IPS DF 19.7 (cell line): Measurements from ENCODE around the gene ARID3A.

Source experiments
- DNase-seq: peaks from one replicate; pipeline ENCODE4 v3.0.0-alpha.2; 2013; ENCODE audit warnings: low read depth, low spot score

ARID3A gene

GRCh38 chr19:986083-986482, 60.2 kb downstream of the ARID3A start:
- DNase-seq = no peak

DNA sequence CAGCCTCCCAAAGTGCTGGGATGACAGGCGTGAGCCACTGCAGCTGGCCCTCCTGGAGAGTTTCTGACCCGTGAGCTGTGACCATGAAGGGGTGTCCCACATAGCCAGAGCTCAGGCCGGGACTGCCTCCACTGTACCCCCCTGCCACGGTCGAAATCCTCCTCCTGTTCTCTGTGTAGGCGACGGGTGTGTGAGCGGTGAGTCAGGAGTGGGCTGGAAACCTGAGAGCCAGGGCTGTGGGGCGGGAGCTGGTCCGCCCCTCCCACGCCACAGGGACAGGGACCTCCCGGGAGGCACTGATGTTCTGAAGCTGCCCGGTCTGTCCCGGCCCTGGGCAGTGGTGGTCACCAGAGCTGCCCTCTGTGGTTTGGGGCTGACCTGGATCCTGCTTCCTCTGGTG, 62.2 kb downstream of the ARID3A start:
- DNase-seq = no peak

DNA sequence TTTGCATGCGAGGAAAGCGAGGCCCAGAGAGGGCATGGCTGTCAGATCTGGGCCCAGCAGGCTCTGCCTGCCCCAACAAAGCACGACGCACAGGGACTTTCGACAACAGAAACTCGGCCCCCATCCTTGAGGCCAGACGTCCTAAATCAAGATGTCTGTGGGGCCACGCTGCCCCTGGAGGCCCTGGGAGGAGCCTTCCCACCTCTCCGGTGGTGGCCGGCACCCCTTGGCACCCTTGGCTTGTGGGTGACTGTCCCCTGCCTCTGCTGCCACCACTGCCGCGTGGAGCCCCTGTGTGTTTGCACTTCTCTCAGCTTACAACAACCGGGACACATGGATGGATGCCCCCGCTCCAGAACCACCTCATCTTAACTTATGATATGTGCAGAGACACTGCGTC, 62.7 kb downstream of the ARID3A start:
- no peak for DNase-seq

GRCh38 chr19:989381-990081, 63.7 kb downstream of the ARID3A start:
- DNase-seq = no peak

DNA sequence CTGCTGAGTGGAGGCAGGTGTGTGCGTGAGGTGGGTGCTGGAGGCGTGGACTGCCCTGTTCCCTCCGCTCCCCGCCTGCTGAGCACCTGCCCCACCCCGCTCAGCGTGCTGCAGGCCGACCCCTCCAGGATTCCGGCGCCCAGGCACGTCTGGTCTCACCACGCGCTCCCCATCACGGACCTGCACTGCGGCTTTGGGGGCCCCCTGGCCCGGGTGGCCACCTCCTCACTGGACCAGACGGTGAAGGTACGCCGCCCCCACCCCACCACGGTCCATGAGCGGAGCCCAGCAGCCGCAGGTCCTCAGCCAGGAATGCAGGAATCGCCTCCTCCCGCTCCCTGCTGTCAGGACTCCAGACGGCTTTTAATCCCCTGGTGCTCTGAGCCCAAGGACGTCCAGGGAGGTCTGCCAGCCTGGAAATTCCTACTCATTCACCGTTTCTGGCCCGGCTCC, 64.3 kb downstream of the ARID3A start:
- DNase-seq = no peak

DNA sequence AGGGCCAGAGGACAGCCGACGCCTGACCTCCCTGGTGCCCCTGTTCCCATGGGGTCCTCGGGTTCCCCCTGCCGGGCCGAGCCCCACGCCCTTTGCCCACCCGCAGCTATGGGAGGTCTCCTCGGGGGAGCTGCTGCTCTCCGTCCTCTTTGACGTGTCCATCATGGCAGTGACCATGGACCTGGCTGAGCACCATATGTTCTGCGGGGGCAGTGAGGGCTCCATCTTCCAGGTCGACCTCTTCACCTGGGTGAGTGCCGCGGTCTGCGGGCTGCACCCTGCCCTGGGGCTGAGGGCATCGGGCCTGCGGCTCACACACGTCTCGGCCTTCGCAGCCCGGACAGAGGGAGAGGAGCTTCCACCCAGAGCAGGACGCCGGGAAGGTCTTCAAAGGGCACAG, 64.9 kb downstream of the ARID3A start:
- DNase-seq = no peak

DNA sequence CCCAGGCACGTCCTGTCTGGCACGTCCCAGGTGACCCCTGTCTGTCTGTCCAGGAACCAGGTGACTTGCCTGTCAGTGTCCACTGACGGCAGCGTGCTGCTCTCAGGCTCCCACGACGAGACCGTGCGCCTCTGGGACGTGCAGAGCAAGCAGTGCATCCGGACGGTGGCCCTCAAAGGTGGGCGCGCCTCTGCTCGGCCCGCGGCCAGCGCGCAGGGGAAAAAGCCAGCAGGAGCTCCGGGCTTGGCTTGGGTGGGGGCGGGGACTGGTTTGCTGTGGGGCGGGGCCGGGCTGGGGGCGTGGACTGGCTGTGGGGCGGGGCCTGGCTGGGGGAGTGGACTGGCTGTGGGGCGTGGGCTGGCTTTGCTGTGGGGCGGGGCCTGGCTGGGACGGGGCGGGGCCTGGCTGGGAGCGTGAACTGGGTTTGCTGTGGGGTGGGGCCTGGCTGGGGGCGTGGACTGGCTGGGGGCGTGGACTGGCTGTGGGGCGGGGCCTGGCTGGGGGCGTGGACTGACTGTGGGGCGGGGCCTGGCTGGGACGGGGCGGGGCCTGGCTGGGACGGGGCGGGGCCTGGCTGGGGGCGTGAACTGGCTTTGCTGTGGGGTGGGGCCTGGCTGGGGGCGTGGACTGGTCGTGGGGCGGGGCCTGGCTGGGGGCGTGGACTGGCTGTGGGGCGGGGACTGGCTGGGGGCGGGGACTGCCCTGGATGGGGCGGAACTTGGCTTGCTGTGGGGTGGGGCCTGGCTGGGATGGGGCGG, 65.5 kb downstream of the ARID3A start:
- DNase-seq = no peak

DNA sequence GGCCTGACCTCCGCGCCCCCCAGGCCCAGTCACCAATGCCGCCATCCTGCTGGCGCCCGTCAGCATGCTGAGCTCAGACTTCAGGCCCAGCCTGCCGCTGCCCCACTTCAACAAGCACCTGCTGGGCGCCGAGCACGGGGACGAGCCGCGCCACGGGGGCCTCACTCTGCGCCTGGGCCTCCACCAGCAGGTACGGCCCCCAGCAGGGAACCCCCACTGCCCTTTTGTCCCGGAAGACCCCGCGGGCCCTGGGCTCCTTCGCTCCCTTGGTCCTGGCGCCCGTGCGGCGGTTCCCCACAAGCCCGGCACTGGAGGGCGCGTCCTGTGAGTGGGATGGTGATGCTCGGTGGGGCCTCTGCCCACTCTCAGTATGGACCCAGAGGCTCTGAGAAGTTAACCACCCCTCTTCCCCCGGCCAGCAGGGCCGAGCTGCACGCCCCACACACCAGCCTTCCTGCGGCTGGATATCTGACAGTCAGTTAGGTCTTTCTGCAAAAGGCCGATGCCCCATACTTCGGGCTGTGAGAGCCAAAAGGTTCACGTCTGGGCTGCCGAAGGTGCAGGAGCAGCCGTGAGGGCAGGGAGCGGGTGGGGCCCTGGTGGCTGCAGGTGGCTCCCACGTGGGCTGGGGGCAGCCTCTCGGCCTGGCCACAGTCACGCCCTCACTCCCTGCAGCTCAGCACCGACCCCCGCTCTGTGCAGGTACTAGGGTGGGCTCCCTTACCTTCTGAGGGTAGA, 66.3 kb downstream of the ARID3A start:
- no peak for DNase-seq

DNA sequence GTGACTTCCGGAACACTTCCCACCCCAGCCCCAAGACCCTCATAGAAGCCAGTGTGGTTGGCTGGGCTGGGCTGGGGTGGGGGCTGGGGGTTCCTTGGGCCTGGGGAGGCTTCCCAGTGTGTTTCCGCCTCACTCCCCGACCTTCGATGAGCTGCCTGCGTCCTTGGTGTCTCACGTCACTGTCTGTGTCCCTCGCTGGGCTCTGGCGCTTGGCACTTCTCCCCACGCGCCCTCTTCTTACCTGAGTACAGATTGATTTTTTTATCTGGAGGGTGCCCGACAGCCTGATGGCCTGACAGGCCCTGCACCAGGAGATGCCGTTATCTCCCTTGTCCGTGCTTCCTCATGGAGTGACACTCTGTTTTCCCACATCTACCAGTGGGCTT, 66.8 kb downstream of the ARID3A start:
- DNase-seq = no peak

- DNase-seq = no peak
Measured at GRCh38 chr19:993361-993830, 67.6 kb downstream of the ARID3A start.

DNA sequence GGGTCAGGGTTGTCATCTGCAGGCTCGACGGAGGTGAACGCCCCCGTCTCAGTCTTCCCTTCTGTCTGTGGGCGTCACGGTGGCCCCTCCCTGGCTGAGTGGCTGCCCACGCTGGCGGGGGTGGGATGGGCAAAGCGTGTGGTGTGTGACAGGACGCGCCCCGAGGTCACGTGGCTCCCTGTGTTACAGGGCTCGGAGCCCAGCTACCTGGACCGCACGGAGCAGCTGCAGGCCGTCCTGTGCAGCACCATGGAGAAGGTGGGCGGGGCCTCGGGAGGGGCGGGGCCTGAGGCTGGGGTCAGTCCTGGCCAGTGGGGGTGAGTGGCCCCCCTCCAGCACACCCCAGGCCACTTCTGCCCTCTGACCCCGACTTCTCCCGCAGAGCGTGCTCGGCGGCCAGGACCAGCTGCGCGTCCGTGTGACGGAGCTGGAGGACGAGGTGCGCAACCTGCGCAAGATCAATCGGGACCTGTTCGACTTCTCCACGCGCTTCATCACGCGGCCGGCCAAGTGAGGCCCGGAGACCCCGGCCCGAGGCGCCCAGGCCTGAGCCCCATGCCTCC, 68.1 kb downstream of the ARID3A start:
- DNase-seq = no peak

GRCh38 chr19:994516-994915, 68.7 kb downstream of the ARID3A start:
- DNase-seq = no peak

DNA sequence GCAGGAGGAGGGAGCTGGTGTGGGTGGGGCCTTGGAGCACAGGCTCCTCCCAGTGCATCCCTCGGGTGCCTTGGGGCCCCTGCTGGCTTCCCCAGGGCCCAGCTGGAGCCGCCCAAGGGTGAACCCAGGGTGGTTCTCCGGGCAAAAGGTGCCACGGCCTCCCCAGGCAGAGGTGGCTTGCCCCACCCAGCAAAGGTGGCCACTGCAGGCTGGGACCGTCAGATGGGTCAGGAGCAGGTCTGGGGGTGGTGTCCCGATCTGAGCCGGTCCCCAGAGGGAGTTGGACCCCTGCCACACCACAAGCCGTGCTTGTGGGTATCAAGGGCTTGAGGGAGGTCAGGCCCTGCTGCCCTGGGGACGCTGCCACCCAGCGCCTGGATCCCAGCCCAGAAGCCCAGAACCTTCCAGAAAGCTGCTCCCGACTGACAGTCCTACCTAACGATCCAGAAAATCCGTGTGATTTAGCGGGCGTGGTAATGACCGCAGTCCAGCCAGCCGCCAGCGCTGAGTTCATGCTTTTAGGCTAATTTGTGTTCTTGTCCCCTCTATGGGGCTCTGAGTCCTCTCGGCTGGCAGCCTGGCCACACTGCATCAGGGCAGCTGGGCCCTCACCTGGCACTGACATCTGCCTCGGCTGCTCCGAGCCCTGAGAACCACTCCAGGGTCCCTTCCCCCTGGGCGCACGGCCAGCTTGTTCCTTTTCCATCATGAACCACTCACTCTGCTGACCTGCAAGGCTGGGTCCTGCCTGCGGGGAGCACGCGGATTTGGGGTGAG, 69.4 kb downstream of the ARID3A start:
- no peak for DNase-seq

GRCh38 chr19:996051-996838, 70.4 kb downstream of the ARID3A start:
- DNase-seq = no peak

GRCh38 chr19:998064-998463, 72.2 kb downstream of the ARID3A start:
- no peak for DNase-seq

- DNase-seq = no peak
Measured at GRCh38 chr19:999379-999719, 73.5 kb downstream of the ARID3A start.

DNA sequence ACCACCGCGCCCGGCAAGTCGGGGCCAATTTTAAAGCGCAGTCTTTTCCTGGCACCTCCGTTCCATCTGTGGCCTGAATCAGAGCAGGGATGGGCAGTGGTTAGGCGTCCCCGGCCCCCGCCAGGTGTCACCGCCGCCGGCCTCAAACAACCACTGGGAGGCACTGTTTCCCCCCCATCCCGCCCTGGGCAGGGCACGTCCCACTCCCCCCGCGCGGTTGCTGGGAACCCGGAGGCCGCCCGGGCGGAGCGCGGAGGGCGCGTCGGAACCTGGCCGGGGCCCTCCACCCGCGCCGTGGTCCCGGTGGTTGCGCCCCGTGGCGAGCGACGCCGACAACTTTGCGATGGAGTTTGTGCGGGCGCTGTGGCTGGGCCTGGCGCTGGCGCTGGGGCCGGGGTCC, 74.3 kb downstream of the ARID3A start, which contains the start of gene GRIN3B:
TSS of gene GRIN3B (plus strand) at position 325 of the 400 bp plus-strand sequence. CDS start at position 344, 19 bp downstream.
- DNase-seq = no peak

GRCh38 chr19:1000591-1001537, 75.0 kb downstream of the ARID3A start:
- DNase-seq = no peak

DNA sequence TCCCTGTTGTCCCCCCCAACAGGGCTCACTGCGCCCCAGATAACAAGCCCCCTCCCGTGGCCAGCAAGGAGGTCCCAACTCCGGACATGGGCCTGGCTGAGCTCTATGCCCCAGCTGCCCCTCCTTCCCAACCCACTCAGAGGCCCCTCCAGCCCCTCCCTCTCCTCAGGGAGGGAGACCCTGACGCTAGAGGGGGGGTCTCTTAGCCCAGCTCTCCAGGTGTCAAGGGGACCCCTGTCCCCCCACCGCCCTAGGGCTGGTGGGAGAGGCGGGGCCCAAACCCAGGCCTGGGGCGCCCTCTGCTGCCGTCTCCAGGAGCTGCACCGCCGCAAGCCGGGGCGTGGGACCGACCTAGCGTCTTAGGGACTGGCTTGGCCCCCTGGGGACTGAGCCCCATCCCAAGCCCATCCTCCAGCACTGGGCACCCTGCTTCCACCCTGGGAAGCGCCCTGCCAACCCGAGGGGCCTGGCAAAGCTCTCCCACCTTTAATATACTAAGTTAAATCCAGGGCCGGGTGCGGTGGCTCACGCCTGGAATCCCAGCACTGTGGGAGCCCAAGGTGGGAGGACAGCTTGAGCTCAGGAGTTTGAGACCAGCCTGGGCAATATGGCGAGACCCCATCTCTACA, 75.8 kb downstream of the ARID3A start:
- DNase-seq = no peak
